ENCODE measurements around the gene DCDC2C.

- no peak for TF ChIP-seq EZH2 (IDR thresholded peaks at IDR 0.05; ENCODE audit: borderline replicate concordance)
- no peak for TF ChIP-seq CTCF (IDR thresholded peaks at IDR 0.05; ENCODE audit: poor library complexity)
Observed at GRCh38 chr2:3801506-3801905, 98.1 kb downstream of the DCDC2C start.
